K562 (cell line): ENCODE data around the gene RAB13. TPM values are rescaled to one million over a fixed set of nuclear protein-coding genes. Genes with fewer than 3 reads are reported as not detected.

ENCODE experiments used
- ATAC-seq: fragments of 200-7000 bp; cut with Tn5 transposase; 3 replicates; pipeline ENCODE4 v1.9.1; 2020; ENCODE audit warnings: moderate library complexity
- BruUV-seq: library from RNA; stranded (reverse); fragments of 400-500 nt; replicated peaks from 2 replicates; lab custom pipeline; 2021; lab: Mats Ljungman, UMichigan
- CTCF ChIA-PET: fragments of 300-600 bp; formaldehyde crosslinking; extraction: SDS; loops from one replicate; lab custom pipeline; 2021; ENCODE audit warnings: low intra/inter-chr PET ratio; lab: Yijun Ruan, JAX
- POLR2A ChIA-PET: fragments of 300-600, 350-650 bp; sonication (Branson Sonifier 250); formaldehyde crosslinking; extraction: SDS; loops from one replicate; lab custom pipeline; 2021; ENCODE audit warnings: antibody characterized with exemption, inconsistent platforms; lab: Yijun Ruan, JAX
- DNase-seq, 4 experiments: peaks; one replicate each; pipeline versions ENCODE4 v3.0.0 to v3.0.0-alpha.2; 2011 to 2018; ENCODE audit warnings: low spot score in 3 of 4, mixed read lengths in 3 of 4; ENCODE audit errors: extremely low read depth in 1 of 4
- FAIRE-seq: peaks from 2 replicates; lab custom pipeline; 2011; peaks lifted over from hg19 to GRCh38; lab: Jason Lieb, UNC
- H2AFZ ChIP-seq: 2 replicates; pipeline ENCODE4 v1.6.0; 2011; ENCODE audit warnings: low read depth, low read length, control low read depth, inconsistent platforms
- H3K27ac ChIP-seq: fragments of 200-600 bp; 3 replicates; pipeline ENCODE4 v1.8.0; 2011; ENCODE audit warnings: low read depth, mild to moderate bottlenecking, control low read depth, inconsistent platforms, low read length, moderate library complexity, mixed read lengths; ENCODE audit errors: extremely low read depth
- H3K27me3 ChIP-seq, 2 experiments: fragments of 300-600 bp in 1 of 2; 2 replicates in 1 of 2; 3 replicates in 1 of 2; pipeline versions ENCODE4 v1.6.0 to v1.8.0; 2011; ENCODE audit warnings: inconsistent platforms in 2 of 2, low read length in 2 of 2, mild to moderate bottlenecking in 1 of 2, mixed read lengths in 1 of 2, moderate library complexity in 1 of 2; ENCODE audit not compliant: control insufficient read depth in 2 of 2, insufficient read depth in 2 of 2
- H3K36me3 ChIP-seq: fragments of 300-600 bp; 3 replicates; pipeline ENCODE4 v1.8.0; 2011; ENCODE audit warnings: mild to moderate bottlenecking, low read length, inconsistent platforms; ENCODE audit not compliant: control insufficient read depth, insufficient read depth
- H3K4me1 ChIP-seq, 2 experiments: fragments of 200-600 bp in 1 of 2; replicated peaks in 1 of 2; 2 replicates in 1 of 2; 3 replicates in 1 of 2; pipeline versions ENCODE4 v1.5.1 to v1.8.0; 2011; ENCODE audit warnings: inconsistent platforms in 2 of 2, low read length in 2 of 2, mild to moderate bottlenecking in 1 of 2, mixed read lengths in 1 of 2, moderate library complexity in 1 of 2; ENCODE audit not compliant: control insufficient read depth in 2 of 2, insufficient read depth in 2 of 2
- H3K4me2 ChIP-seq: 2 replicates; pipeline ENCODE4 v1.6.1; 2011; ENCODE audit warnings: low read length, control low read depth, inconsistent platforms, mixed read lengths; ENCODE audit not compliant: insufficient read depth
- H3K4me3 ChIP-seq: fragments of 200-600 bp; sonication (generic), shearing (Covaris generic); 2 replicates; pipeline ENCODE4 v1.5.1; 2016; ENCODE audit warnings: control low read depth, inconsistent platforms
- H3K79me2 ChIP-seq: fragments of 200-600 bp; 3 replicates; pipeline ENCODE4 v1.8.0; 2011; ENCODE audit warnings: low read length, inconsistent platforms; ENCODE audit not compliant: control insufficient read depth, insufficient read depth
- H3K9ac ChIP-seq, 2 experiments: 2 replicates each; pipeline versions ENCODE4 v1.6.0 to v1.6.1; 2011; ENCODE audit warnings: low read depth in 2 of 2, low read length in 2 of 2, control low read depth in 1 of 2, inconsistent platforms in 1 of 2, mild to moderate bottlenecking in 1 of 2, mixed read lengths in 1 of 2; ENCODE audit not compliant: insufficient read depth in 1 of 2
- H3K9me1 ChIP-seq: one replicate; pipeline ENCODE4 v1.6.0; 2011; ENCODE audit warnings: inconsistent platforms, mild to moderate bottlenecking, low read length, moderate library complexity; ENCODE audit not compliant: control insufficient read depth, insufficient read depth
- H3K9me3 ChIP-seq: replicated peaks from 2 replicates; pipeline ENCODE4 v1.5.1; 2011; ENCODE audit warnings: low read depth, low read length, inconsistent platforms; ENCODE audit not compliant: control insufficient read depth, insufficient read depth
- H4K20me1 ChIP-seq: replicated peaks from 2 replicates; pipeline ENCODE4 v1.6.1; 2011; ENCODE audit warnings: low read length, inconsistent platforms, mixed read lengths; ENCODE audit not compliant: control insufficient read depth, insufficient read depth
- ATF7 ChIP-seq: fragments of 450-650 bp; IDR thresholded peaks from 2 replicates; pipeline ENCODE4 v1.7.1; 2014; ENCODE audit warnings: mild to moderate bottlenecking, moderate library complexity
- CC2D1A ChIP-seq: fragments of 450-650 bp; IDR thresholded peaks from 2 replicates; pipeline ENCODE4 v1.6.1; 2017; ENCODE audit warnings: mild to moderate bottlenecking
- E2F6 ChIP-seq, 2 experiments: IDR thresholded peaks; 2 replicates each; pipeline ENCODE4 v1.6.1; 2011; ENCODE audit warnings: borderline replicate concordance in 1 of 2, control low read depth in 1 of 2, low read depth in 1 of 2, low read length in 1 of 2, mild to moderate bottlenecking in 1 of 2, mixed read lengths in 1 of 2, moderate library complexity in 1 of 2; ENCODE audit not compliant: insufficient read depth in 1 of 2, insufficient read length in 1 of 2, poor library complexity in 1 of 2, severe bottlenecking in 1 of 2; ENCODE audit errors: extremely low read depth in 1 of 2
- LARP7 ChIP-seq: fragments of 450-650 bp; IDR thresholded peaks from 2 replicates; pipeline ENCODE4 v1.6.1; 2016
- PHTF2 ChIP-seq: fragments of 250-450 bp; sonication (Bioruptor Pico); IDR thresholded peaks from 2 replicates; pipeline ENCODE4 v1.5.0; 2021; ENCODE audit warnings: mild to moderate bottlenecking
- RB1 ChIP-seq: fragments of 450-650 bp; IDR thresholded peaks from 2 replicates; pipeline ENCODE4 v1.6.1; 2017; ENCODE audit warnings: low read depth, mild to moderate bottlenecking
- SAP30 ChIP-seq: fragments of 200-600 bp; sonication (generic); IDR thresholded peaks from 2 replicates; pipeline ENCODE4 v1.6.1; 2012; ENCODE audit warnings: borderline replicate concordance, low read depth, mild to moderate bottlenecking, moderate library complexity, low read length, control low read depth, inconsistent platforms; ENCODE audit not compliant: insufficient read depth, poor library complexity, severe bottlenecking
- ZBTB5 ChIP-seq: fragments of 450-650 bp; IDR thresholded peaks from 2 replicates; pipeline ENCODE4 v1.6.1; 2017; ENCODE audit warnings: antibody characterized with exemption
- ZKSCAN3 ChIP-seq: fragments of 250-450 bp; sonication (Bioruptor Pico); IDR thresholded peaks from 2 replicates; pipeline ENCODE4 v1.4.0; 2020
- ZNF224 ChIP-seq: sonication (generic); formaldehyde crosslinking; IDR thresholded peaks from 2 replicates; pipeline ENCODE4 v1.8.0; 2022; ENCODE audit warnings: mild to moderate bottlenecking, missing genetic modification reagents
- ZNF239 ChIP-seq: fragments of 250-450 bp; sonication (Bioruptor Pico); IDR thresholded peaks from 2 replicates; pipeline ENCODE4 v1.4.0; 2020; ENCODE audit warnings: mild to moderate bottlenecking
- ZNF511 ChIP-seq: sonication (generic); formaldehyde crosslinking; IDR thresholded peaks from 2 replicates; pipeline ENCODE4 v1.8.0; 2022; ENCODE audit warnings: mild to moderate bottlenecking, missing genetic modification reagents
- WGBS: fragments of 100-300 bp; shearing (Covaris generic); methylation state at CpG from one replicate; pipeline ENCODE4 v1.1.6; 2016; ENCODE audit warnings: low coverage, mixed read lengths; ENCODE audit not compliant: insufficient coverage; ENCODE audit errors: missing lambda C conversion rate; 5-methylcytosine and 5-hydroxymethylcytosine counted together
- in situ Hi-C: fragments of 300-500 bp; cut with MboI; formaldehyde crosslinking; loops from 4 replicates; pipeline ENCODE4 v1.15.0; 2018; ENCODE audit warnings: inconsistent platforms, mixed read lengths
- intact Hi-C: fragments of 100-400 bp; cut with micrococcal nuclease; formaldehyde crosslinking; loops from 2 replicates; pipeline ENCODE4 v1.14.2; 2022
- polyA plus RNA-seq, 8 experiments: library from polyadenylated mRNA; depleted of rRNA in 4 of 8; stranded (reverse) in 5 of 8; unstranded in 3 of 8; fragments of >200 nt; fragmentation: Nextera tagmentation in 2 of 8; fragmentation: Illumina TruSeq in 1 of 8; extraction: Ambion mirVana in 2 of 8; extraction: Trizol in 1 of 8; gene quantifications; 2 replicates each; pipeline versions ENCODE4 v1.2.1 to v1.2.3, GENCODE V29; 2011 to 2014; ENCODE audit warnings: inconsistent platforms in 1 of 8, missing spikeins in 1 of 8
- total RNA-seq, 7 experiments: library from RNA; depleted of rRNA in 6 of 7; stranded (reverse); fragments of >200 nt in 6 of 7; fragmentation: Illumina TruSeq in 2 of 7; extraction: Trizol in 2 of 7; gene quantifications; 2 replicates each; pipeline versions ENCODE4 v1.2.1 to v1.2.3, GENCODE V29; 2011 to 2021; ENCODE audit warnings: low replicate concordance in 1 of 7
- TF ChIP-seq, protein P1 (sequence below): fragments of 450-650 bp; formaldehyde crosslinking; conservative IDR thresholded peaks from 2 replicates; pipeline ENCODE4 v1.4.0; 2022; ENCODE audit warnings: mild to moderate bottlenecking, missing genetic modification characterization
- TF ChIP-seq, protein P2 (sequence below): fragments of 450-650 bp; conservative IDR thresholded peaks from 2 replicates; pipeline ENCODE4 v1.6.1; 2016; ENCODE audit warnings: missing genetic modification characterization, low read depth, mild to moderate bottlenecking, control low read depth, missing compliant biosample characterization

The RAB13 gene
- total and polyA plus RNA-seq, 9 of the 15 experiments (the other 6 are each of a cell fraction or from before 2014, with no cell fraction given) = 22.3 to 100 (median 39.8) TPM

GRCh38 chr1:153957744-153958110, 28.4 kb downstream of the RAB13 start:
- Histone ChIP-seq H3K9me3 (no peaks in the 10 kb centered on the region), H3K9me1 (no peaks in the 10 kb centered on the region), H3K4me2 (peak overlapping the region; percentile 90), H2AFZ (peak overlapping the region; percentile 92), H3K27ac (peak overlapping the region; percentile 83), H3K4me1 (peaks cover 27 to 33% of the 10 kb centered on the region in 2 experiments), H4K20me1 (peaks cover 9% of the 10 kb centered on the region; the same call in 1 of the 2 replicates), H3K4me3 (peak overlapping the region; percentile 94), H3K9ac (peak overlapping the region; percentile 83 to 94), H3K79me2 (peaks cover 55% of the 10 kb centered on the region), H3K36me3 (peaks cover 43% of the 10 kb centered on the region), H3K27me3 (no peaks in the 10 kb centered on the region)
- 0% methylated on average over 13 of the region's 13 CpGs for WGBS
- ATAC-seq (peak; percentile 23), FAIRE-seq (peak; percentile 61), DNase-seq (no peak)
- in situ Hi-C loops (no loop called here), intact Hi-C loops (no loop called here)
- CTCF ChIA-PET = no interaction called here
- POLR2A ChIA-PET = interaction anchor here (0.7 to 4.9 kb wide), 6 partner anchors 10 to 33 kb away, joined by 3 to 39 read pairs (median 14); partner anchors contain the start of genes CREB3L4, DENND4B, JTB and RPS27
- no TSS peak for BruUV-seq
- TF ChIP-seq LARP7 (peak; percentile 37; the same call in 1 of the 2 replicates), ATF7 (no peak), ZKSCAN3 (CRISPR knock-in tag) (no peak), SAP30 (peak; percentile 28), ZNF239 (CRISPR knock-in tag) (no peak), ZNF224 (CRISPR knock-in tag) (0 out of 2 replicates have a peak, but pooled peaks have one; percentile 4), ZNF511 (CRISPR knock-in tag) (0 out of 2 replicates have a peak, but pooled peaks have one; percentile 26), E2F6 (IDR thresholded peaks at IDR 0.05; ENCODE audit: borderline replicate concordance in 1 of 2, extremely low read depth in 1 of 2, insufficient read depth in 1 of 2, insufficient read length in 1 of 2, low read depth in 1 of 2, low read length in 1 of 2, poor library complexity in 1 of 2, severe bottlenecking in 1 of 2) (peak in 1 of 2 experiments; percentile 5), CC2D1A (0 out of 2 replicates have a peak, but pooled peaks have one; percentile 33), ZBTB5 (peak; percentile 67; the same call in 1 of the 2 replicates), PHTF2 (CRISPR knock-in tag) (no peak), RB1 (no peak)
- TF ChIP-seq, protein P1, sequence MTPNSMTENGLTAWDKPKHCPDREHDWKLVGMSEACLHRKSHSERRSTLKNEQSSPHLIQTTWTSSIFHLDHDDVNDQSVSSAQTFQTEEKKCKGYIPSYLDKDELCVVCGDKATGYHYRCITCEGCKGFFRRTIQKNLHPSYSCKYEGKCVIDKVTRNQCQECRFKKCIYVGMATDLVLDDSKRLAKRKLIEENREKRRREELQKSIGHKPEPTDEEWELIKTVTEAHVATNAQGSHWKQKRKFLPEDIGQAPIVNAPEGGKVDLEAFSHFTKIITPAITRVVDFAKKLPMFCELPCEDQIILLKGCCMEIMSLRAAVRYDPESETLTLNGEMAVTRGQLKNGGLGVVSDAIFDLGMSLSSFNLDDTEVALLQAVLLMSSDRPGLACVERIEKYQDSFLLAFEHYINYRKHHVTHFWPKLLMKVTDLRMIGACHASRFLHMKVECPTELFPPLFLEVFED (CRISPR knock-in tag) = 0 out of 2 replicates have a peak, but pooled peaks have one; percentile 32
- TF ChIP-seq, protein P2, sequence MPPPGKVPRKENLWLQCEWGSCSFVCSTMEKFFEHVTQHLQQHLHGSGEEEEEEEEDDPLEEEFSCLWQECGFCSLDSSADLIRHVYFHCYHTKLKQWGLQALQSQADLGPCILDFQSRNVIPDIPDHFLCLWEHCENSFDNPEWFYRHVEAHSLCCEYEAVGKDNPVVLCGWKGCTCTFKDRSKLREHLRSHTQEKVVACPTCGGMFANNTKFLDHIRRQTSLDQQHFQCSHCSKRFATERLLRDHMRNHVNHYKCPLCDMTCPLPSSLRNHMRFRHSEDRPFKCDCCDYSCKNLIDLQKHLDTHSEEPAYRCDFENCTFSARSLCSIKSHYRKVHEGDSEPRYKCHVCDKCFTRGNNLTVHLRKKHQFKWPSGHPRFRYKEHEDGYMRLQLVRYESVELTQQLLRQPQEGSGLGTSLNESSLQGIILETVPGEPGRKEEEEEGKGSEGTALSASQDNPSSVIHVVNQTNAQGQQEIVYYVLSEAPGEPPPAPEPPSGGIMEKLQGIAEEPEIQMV = peak; percentile 47; the same call in 1 of the 2 replicates
